OCI-LY7 (cell line): ENCODE results near the gene CNTN5.

Source experiments
- EZH2phosphoT487 ChIP-seq: fragments of 200-600 bp; sonication (generic); IDR thresholded peaks from 2 replicates; pipeline ENCODE4 v1.6.1; 2018; ENCODE audit warnings: low read depth, borderline replicate concordance, mild to moderate bottlenecking, mixed run types, antibody characterized with exemption, low read length, moderate library complexity, mixed read lengths
- TF ChIP-seq, protein P1 (sequence below): fragments of 200-600 bp; sonication (generic); conservative IDR thresholded peaks from 2 replicates; pipeline ENCODE4 v1.5.1; 2014; ENCODE audit warnings: mild to moderate bottlenecking, antibody characterized with exemption, low read length, moderate library complexity, mixed read lengths

DNA sequence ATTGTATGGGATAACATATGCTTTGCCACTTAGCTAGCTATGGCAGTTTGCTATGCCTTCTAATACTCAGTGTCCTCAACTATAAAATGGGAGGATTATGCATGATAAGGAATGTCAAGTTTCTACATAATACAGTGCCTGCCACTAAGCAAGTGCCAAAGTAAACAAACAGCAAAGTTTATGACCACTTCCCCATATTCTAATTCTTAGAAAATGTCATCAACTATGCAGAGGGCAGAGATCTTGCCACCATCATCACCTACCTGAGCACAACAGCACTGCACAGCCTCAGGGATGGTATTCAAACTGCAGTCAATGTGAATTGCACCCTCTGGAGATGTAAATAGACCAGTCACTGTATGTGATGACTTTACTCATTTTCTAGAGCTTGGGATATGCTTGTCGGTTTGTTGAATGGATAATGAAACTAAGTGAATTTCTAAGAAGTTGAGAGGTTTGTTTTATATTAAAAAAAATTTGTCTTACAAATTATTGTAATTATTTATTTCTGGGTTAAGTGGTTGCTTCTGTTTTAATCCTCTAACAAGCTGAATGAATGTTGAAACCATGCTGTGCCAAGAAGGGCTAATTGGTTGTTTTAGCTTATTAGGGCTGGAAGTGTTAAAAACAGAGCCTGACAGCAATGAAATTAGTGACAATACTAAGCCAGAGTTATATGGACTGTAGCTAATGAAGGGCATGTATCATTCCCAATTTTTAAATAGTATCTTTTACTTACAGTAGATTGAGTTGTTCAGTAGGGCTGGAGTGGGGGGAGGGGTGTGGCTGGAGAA, 398.4 kb downstream of the CNTN5 start:
- no peak for TF ChIP-seq EZH2phosphoT487
- TF ChIP-seq, protein P1, sequence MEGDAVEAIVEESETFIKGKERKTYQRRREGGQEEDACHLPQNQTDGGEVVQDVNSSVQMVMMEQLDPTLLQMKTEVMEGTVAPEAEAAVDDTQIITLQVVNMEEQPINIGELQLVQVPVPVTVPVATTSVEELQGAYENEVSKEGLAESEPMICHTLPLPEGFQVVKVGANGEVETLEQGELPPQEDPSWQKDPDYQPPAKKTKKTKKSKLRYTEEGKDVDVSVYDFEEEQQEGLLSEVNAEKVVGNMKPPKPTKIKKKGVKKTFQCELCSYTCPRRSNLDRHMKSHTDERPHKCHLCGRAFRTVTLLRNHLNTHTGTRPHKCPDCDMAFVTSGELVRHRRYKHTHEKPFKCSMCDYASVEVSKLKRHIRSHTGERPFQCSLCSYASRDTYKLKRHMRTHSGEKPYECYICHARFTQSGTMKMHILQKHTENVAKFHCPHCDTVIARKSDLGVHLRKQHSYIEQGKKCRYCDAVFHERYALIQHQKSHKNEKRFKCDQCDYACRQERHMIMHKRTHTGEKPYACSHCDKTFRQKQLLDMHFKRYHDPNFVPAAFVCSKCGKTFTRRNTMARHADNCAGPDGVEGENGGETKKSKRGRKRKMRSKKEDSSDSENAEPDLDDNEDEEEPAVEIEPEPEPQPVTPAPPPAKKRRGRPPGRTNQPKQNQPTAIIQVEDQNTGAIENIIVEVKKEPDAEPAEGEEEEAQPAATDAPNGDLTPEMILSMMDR = no peak
